Hematopoietic multipotent progenitor cell treated with erythropoietin and hydrocortisone succinate and interleukin-3 and kit ligand, for 8 days (in vitro differentiated cells): ENCODE measurements around the gene TRMT11.
"Not testable (repeated sequence)": the region's sequence is repeated elsewhere in the genome, so short reads cannot be mapped to it uniquely, and the experiment has no call there.

ENCODE experiments used
- DNase-seq: peaks from one replicate; pipeline ENCODE4 v3.0.0-alpha.2; 2015

The TRMT11 gene

DNA sequence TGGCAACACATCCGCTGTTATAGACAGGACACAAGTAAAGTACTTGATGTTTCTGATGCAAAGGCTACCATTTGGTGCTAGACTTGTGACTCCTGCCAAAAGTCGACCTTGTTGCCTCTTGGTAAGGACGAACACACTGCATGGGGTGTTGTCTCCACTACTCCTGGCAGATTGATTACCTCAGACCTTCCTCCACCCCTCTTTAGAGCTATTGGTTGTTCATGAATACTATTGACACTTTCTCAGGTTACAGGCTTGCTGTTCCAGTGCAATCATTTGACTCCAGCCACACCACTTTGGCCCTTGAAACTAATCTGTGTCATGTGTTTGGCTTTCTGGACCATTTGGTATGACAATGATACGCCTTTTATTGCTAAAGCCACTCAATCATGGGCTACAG, 62.3 kb downstream of the TRMT11 start:
- DNase-seq = no peak

DNA sequence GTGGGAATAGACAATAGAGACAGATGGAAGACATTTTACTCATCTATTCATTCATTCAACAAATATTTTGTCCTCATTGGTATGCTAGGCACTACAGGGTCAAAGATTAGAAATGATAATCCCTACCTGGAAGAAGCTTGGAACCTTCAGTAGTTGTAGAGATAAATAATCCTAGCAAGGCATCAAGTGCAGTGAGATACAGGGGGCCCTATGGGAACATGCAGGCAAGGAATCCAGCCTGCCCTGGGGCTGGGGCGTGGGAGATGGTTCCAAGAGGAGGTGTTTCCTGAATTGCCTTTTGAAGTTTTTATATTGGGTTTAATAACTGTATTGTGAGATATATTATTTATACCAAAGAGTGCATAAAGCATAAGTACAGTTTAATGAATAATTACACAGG, 64.5 kb downstream of the TRMT11 start:
- no peak for DNase-seq

GRCh38 chr6:126051791-126052190, 65.5 kb downstream of the TRMT11 start:
- no peak for DNase-seq

- no peak for DNase-seq
Measured at GRCh38 chr6:126052485-126052884, 66.1 kb downstream of the TRMT11 start.

GRCh38 chr6:126054258-126054702, 67.9 kb downstream of the TRMT11 start:
- peak; percentile 56 for DNase-seq

DNA sequence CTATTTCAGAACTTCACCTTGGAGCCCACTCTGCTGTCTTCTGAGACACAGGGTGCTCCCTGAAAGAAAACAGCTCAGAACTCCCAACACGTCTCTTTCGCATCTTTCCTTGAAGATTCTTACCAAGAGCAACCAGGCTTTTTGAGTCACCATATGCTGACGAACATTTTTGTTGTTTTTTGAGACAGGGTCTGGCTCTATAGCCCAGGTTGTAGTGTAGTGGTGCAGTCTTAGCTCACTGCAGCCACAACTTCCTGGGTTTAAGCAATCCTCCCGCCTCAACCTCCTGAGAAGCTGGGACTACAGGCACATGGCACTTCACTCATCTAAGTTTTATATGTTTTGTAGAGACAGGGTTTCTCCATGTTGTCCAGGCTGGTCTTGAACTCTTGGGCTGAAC, 68.5 kb downstream of the TRMT11 start:
- DNase-seq = no peak

DNA sequence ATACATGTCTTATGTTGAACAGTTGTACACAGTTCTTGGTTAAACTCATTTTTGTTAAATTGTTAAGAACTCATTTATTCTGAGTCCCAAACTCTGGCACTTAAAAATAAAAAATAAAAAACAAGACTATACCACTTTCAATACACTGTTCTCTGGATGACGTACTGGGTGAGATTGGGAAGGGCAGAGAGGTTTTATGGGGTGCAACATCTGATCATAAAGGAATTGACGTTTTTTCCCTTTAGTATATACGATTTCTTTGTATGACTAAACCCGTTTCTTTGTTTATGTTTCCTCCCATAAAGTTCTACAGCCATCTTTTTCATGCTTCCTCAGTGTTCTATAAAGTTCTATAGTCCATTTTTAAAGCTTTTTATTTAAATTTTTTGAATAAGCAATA, 69.1 kb downstream of the TRMT11 start:
- DNase-seq = no peak

DNA sequence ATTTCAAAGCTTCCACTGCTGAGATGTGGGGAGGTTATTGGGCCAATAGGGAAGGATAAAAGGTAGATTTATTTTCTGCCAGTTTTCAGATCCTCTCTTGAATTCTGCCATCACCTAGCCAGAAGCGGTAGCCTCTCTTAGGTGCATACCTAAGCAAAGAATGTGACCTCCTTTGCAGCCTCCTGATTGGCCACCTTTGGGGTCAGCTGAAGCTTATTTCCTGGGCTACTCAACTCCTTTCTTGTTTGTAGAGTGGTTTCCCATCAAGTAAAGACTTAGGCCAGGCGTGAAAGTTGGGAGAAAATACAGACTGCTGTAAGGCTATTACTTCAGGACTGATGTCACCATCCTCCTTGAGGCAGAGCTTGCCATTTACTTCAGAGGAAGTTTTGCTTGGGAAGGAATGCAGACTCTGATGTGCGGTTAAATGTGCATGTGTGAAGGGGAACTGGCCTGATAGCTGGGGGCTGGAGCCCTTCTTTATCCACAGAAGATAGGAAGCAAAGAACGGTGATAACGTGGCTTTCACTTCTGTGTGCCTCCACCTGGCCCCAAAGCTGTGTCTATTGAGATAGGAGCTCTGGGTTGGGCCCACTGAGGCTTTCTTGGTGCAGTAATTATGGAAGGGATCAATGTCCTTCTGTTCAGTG, 70.1 kb downstream of the TRMT11 start:
- peak; percentile 75 for DNase-seq

GRCh38 chr6:126058085-126058484, 71.7 kb downstream of the TRMT11 start:
- not testable (repeated sequence) for DNase-seq

DNA sequence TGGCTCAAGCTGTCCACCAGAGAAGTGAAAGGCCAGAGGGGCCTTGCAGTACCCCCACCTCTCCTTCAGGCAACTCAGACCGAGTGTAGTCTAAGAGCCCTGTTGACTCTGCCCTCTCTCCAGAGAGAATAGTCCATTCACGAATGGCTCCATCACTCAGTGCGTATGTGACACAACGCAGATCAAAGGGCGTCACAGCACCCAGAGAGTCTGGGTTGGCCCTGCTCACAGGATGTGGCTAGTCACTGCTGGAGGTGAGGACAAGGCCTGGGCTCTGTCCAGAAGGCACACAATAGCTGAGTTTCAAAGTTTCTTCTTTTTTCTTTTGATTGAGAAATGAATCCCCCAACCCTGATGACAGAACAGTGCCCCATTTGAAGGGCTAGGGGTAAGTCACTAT, 74.1 kb downstream of the TRMT11 start:
- no peak for DNase-seq

- DNase-seq = no peak
Measured at GRCh38 chr6:126063512-126064146, 77.3 kb downstream of the TRMT11 start.

DNA sequence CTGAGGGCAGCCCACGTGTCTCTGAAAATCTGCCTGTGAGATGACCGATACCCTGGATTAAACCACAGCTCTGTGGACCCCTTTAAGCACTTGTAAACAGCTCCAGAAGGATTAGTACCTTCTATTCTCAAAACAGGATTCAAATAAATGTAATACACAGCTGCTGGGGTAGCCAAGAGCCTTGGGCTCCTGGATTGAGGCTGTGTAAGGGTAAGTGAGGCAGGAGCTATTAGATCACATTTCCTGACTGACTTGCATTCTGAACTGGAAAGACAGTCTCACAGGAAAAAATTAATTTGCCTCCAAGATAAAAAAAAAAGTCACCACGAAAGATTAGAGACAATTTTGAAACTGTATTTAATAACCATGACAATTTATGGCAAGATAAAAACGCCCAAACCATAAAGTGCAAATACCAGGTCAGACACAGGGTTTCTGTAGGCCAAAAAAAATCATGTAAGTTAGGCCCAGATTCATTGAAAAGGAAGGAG, 78.0 kb downstream of the TRMT11 start:
- no peak for DNase-seq

GRCh38 chr6:126064748-126065401, 78.5 kb downstream of the TRMT11 start:
- peak; percentile 62 for DNase-seq

DNA sequence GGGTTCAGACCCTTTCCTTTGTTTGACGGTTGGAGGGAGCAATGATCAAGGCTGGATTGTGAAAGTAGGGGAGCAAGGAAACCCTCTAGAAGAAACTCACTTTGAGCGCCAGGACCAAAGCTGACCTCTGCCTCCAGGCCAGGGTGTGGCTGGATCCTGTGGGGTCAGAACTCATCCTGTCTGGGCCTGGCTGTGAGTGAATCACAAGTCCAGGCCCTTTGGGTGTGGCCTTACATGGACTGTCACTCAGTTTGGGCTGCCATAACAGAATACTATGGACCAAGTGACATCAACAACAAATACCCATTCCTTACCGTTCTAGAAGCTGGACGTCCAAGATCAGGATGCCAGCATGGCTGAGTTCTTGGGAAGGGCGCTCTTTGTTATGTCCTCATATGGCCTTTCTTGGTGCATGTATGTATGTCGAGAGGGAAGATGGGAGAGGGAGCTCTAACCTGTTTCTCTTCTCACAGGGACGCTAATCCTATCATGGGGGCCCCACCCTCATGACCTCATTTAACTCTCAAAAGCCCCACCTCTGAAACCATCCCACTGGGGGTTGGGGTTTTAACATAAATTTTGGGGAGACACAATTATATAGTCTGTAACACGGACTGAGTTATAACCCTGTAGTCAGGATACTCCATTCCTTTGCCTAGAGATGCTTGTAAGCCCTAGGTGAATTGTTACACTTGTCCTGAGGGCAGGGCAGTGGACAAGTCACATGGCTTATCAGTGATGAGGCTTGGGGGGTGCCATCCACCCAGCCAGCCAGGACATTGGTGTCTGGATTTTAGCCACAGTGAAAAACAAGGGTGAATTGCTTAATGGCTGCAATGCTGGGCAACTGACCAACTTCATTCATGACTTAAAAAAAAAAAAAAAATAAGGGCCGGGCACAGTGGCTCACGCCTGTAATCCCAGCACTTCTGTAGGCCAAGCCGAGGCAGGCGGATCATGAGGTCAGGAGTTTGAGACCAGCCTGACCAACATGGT, 80.0 kb downstream of the TRMT11 start:
- DNase-seq = no peak

- DNase-seq = no peak
Measured at GRCh38 chr6:126067073-126067472, 80.7 kb downstream of the TRMT11 start.

DNA sequence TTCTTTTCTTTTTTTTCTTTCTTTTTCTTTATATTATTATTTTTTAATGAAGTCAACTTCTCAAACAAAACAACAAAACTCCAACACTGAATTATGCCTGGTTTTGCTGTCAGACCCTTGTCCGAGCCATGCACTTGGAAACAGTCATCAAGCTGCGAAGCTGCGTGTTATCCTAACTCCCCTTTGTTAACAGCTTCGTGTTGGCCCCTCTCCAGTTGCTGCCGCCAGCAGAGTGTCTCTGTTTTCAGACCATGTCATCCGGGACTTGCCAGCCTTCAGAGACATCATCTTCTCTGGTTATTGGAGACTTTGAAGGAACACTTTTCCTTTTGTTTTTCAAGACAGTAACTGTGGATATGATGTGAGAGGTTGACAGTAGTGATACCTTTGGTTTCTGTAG, 83.1 kb downstream of the TRMT11 start:
- DNase-seq = no peak

- no peak for DNase-seq
Measured at GRCh38 chr6:126071000-126071647, 84.8 kb downstream of the TRMT11 start.

- DNase-seq = no peak
Measured at GRCh38 chr6:126072172-126072571, 85.8 kb downstream of the TRMT11 start.

- no peak for DNase-seq
Measured at GRCh38 chr6:126072834-126073233, 86.5 kb downstream of the TRMT11 start.

DNA sequence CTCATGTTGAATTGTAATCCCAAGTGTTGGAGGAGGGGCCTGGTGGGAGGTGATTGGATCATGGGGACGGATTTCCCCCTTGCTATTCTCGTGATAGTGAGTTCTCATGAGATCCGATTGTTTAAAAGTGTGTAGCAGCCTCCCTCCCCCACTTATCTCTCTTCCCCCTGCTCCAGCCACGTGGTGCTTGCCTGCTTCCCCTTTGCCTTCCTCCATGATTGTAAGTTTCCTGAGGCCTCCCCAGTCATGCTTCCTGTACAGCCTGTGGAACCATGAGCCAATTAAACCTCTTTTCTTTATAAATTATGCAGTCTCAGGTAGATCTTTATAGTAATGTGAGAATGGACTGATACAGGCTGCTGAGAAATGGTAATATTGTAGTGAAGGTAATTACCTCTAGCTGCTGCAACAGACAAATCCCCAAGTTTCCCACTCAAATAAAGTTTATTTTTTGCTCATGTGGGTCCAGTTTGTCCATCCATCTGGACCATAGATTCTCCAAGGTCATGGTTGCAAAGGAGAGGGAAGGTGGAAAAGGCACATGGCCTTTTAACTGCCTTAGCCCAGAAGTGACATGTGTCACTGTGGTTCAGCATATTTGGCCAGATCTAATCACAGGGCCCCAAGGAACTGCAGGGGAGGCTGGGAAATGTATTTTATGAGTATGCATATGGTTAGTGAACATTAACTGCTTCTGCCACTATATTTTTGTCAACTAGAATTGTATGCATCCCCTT, 89.2 kb downstream of the TRMT11 start:
- DNase-seq = peak; percentile 38

DNA sequence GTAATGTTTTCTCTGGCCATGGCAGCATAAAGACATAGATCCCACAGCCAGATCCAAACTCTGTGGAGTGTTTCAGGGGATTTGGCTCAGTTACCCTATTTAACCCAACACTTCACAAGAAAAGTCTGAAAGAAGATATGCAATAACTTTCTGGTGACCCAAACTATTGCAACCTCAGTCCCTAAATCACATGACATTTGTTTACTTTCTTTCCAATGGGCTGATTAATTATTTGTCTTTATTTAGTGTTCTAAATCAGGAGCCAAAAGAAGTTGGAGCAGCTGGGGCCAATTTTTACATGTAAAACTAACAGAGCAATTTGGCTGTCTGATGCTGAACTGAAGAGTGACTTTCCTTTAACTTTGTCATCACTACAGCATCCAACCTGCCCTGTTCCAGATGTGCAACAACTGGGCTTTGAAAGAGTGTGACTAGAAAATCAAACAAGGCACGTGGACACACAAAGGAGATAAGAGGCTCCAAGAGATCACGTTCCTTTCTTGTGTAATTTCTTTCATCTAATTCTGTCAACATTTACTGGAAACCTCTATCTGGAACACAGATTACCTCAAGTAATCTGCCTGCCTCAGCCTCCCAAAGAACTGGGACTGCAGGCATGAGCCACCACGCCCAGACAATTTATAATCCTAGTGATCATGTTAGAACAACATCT, 90.8 kb downstream of the TRMT11 start:
- peak; percentile 54 for DNase-seq
